ENCODE measurements around the gene NFE2L2.
"Not testable (repeated sequence)": the region's sequence is repeated elsewhere in the genome, so short reads cannot be mapped to it uniquely, and the experiment has no call there.

Gene NFE2L2

DNA sequence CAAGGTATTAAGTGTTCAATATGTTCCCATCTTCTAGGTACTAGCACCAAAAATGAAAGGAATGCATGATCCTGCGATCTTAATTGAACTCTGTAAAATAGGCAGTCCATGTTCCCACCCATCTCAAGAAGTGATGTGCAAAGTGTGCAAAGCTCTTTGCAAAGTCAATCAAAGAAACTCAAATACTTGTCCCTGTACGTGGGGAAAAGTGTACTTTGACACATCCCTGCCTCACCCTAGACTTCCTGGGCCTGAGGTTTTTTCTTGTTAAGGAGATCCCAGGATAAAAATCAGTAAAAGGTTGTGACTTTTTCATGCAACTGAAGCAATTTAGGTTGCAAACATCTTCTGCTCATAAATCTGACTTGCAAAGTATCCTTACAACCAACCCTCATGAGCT is 26.6 kb downstream of the NFE2L2 start:
- no peak for DNase-seq (ENCODE audit: low spot score)

GRCh38 chr2:177235855-177236437 is 28.6 kb downstream of the NFE2L2 start:
- DNase-seq (ENCODE audit: low spot score): no peak

DNA sequence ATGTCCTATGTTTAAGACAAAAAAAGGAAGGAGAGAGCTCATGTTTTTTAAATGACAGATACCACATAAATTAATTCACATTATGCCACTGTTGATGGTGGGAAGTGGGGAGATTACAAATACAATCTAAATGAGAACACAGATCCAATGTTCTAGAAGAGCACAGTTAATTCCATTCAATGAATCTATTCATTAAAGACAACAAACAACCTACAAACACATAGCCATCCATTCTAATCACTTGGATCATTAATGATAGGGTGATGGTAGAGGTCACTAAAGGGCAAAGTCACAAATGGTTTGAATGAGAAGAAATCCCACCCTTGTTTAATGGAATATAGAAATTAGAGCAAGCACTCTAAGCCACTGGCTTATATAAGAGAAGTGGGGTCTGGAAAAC is 30.3 kb downstream of the NFE2L2 start:
- no peak for DNase-seq (ENCODE audit: low spot score)

- no peak for DNase-seq (ENCODE audit: low spot score)
These were observed 32.3 kb downstream of the NFE2L2 start for GRCh38 chr2:177232098-177232704.

DNA sequence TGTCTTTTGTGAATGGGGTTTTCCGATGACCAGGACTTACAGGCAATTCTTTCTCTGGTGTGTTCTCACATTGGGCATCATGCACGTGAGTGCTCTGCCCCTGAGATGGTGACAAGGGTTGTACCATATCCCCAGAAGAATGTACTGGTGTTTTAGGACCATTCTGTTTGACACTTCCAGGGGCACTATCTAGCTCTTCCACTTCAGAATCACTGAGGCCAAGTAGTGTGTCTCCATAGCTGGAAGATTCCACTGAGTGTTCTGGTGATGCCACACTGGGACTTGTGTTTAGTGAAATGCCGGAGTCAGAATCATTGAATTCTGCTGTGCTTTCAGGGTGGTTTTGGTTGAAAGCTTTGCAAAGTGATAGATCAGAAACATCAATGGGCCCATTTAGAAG is 33.3 kb downstream of the NFE2L2 start:
- DNase-seq (ENCODE audit: low spot score): no peak

DNA sequence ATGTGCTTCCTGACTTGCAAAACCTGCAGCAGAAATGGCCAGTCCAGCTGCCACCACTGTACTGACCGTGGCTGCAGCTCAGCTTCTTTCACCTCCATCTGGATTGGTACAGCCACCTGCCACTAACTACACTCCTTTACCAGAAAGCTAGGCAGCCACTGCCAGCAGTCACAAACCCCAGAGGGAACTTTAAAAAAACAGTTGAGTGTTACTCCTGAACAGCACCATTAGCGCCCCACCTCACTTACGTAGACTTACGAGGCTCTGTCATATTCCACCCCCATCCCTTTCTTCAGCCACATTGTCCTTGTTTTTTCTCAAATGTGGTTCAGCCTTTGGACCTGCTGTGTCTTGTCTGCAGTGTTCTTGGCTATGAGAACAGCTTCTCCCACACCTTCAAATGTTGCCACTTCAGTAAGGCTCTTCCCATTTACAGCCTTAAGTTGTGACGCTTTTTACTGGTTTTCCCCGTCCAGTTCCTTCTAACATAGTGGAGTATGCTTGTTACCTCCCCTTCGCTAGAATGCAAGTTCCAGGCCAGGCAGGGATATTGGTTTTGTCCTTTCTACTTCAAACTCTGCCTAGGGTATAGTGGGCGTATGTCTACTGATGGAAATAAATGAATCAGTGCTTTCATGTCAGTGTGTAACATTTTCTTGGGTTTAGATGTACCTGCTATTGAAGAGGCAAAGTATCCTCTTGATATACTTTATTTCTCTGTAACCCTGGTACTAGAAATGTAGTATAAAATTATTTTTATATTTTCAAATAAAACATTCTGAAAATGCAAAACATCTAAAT is 34.9 kb downstream of the NFE2L2 start:
- DNase-seq (ENCODE audit: low spot score): no peak

DNA sequence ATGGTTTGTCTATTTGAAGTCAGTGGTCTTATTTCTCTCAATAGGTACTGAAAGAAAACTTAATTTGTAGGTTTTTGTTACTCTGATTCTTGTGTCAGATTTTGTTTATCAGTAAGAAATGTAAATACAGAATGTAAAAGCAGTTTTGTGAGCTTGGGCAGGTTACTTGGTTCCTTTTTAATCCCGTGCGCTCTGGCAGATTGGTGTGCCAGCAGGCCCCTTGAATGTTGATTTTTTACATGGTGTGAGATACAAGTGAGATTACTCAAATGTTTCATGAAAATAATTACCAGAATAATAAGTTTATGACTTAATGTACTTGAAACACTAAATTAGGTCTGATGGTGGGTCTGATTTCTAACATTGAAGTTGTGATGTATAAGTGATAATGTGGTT is 38.6 kb downstream of the NFE2L2 start:
- DNase-seq (ENCODE audit: low spot score): no peak

GRCh38 chr2:177223436-177223835 is 41.1 kb downstream of the NFE2L2 start:
- DNase-seq (ENCODE audit: low spot score): not testable (repeated sequence)

- DNase-seq (ENCODE audit: low spot score): no peak
These were observed 42.6 kb downstream of the NFE2L2 start for GRCh38 chr2:177221970-177222369.

- no peak for DNase-seq (ENCODE audit: low spot score)
These were observed 43.0 kb downstream of the NFE2L2 start for GRCh38 chr2:177221534-177221933.

DNA sequence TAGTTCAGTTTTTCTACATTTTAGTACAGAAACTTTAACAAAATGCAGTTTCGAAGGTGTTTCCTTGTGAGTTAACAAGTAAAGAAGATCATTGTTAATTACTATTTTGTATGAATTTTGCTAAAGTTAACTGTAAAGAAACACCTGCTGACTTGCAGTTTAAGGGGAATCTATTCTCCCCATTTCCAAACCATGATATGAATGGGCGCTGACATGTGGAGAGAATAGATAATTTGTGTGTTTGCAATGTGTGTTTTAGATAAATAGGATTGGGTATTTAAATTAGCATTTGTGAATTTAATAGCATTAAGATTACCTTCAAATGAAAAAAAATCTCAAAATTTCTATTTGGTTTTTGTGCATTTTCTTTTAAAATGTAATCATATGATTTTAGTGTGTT is 44.7 kb downstream of the NFE2L2 start:
- DNase-seq (ENCODE audit: low spot score): not testable (repeated sequence)

DNA sequence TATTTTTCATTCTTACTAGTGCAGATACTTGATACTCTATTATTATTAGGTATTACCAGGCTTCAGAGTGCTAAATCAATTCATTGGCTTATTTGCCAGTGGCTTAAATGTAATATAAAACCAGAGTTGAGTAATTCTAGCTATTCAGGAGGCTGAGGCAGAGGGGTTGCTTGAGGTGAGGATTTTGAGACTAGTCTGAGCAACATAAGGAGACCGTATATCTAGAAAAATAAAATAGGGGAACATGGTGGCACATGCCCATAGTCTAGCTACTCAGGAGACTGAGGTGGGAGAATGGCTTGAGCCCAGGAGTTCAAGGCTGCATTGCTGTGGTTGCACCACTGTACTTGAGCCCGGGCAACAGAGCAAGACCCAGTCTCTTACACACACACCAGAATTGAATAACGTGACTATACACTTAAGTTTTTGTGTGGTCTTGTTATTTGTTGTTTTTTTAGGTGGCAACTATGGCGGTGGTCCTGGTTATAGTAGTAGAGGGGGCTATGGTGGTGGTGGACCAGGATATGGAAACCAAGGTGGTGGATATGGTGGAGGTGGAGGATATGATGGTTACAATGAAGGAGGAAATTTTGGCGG is 47.2 kb downstream of the NFE2L2 start:
- DNase-seq (ENCODE audit: low spot score): no peak

GRCh38 chr2:177212891-177213856 is 51.4 kb downstream of the NFE2L2 start:
- DNase-seq (ENCODE audit: low spot score): peak; percentile 93

DNA sequence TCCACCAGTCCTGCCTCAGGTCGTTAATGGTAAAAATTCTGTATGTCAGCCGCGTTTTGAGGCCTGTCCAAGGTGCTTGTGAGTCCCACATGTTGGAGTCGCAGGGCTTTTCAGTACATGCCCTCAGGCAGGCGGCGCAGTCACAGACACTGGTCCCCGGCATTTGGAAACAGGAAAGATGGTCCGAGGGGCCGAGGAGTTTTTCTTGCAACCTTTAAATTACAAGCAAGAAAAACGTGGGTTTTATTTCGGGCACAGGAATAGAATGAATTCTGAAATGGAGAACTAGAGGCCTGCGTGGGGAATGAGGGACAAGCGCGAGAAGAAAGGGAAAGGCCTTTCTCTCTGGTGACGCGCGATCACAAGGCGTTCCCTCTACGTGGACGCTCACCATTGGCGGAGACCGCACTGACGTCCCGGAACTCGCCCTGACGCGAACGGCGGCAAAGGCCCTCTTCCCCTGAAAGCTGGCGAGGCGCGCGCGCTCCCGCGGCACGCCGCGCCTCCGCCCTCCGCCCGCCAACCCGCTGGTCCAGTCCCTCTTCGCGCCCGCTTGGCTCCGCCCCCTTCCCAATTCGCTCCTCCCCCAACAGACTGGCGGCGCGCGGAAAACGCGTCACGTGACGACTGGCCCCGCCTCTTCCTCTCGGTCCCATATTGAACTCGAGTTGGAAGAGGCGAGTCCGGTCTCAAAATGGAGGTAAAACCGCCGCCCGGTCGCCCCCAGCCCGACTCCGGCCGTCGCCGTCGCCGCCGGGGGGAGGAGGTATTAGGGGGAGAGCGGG is 52.2 kb downstream of the NFE2L2 start, which contains the start of gene HNRNPA3:
HNRNPA3 (plus strand) TSS at position 689 of the 785 bp plus-strand sequence; CDS start at position 695, 6 bp downstream.
- peak; percentile 100 for DNase-seq (ENCODE audit: low spot score)

GRCh38 chr2:177211576-177212105 is 52.9 kb downstream of the NFE2L2 start:
- DNase-seq (ENCODE audit: low spot score): no peak

DNA sequence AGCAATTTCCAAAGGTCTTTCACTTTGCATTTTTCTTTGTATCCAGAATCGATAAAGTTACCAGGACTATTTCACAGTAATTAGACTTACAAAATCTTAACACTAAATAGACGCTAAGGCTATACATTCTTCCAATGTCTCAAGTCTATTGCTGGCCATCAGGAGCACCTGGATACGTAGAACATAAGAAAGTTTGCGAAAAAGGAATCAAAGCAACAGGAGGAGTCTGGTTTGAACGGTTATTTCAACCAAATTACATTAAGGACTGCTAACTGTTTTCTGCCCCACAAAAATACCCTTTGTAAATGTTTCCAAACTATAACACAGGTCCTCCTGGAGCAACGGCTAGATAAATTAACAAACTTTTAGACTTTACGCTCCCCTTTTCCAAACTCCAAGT is 53.4 kb downstream of the NFE2L2 start:
- DNase-seq (ENCODE audit: low spot score): no peak

- DNase-seq (ENCODE audit: low spot score): peak; percentile 48
These were observed 57.4 kb downstream of the NFE2L2 start for GRCh38 chr2:177207101-177207500.

- no peak for DNase-seq (ENCODE audit: low spot score)
These were observed 60.1 kb downstream of the NFE2L2 start for GRCh38 chr2:177204417-177204816.

DNA sequence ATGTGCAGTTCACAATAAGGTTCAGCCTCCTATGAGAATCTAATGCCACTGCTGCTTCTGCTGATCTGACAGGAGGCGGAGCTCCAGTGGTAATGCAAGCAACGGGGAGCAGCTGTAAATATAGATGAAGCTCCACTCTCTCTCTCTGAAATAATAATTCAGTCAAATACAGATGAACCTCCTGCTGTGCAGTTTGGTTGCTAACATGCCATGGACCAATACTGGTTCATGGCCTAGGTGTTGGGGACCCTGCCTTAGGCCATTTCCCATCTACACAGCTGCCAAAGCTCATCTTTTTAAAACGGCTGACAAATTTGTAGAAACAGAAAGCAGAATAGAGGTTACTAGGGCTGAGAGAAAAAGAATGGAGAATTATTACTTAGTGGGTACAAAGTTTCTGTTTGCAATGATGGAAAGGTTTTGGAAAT is 62.6 kb downstream of the NFE2L2 start:
- DNase-seq (ENCODE audit: low spot score): no peak

DNA sequence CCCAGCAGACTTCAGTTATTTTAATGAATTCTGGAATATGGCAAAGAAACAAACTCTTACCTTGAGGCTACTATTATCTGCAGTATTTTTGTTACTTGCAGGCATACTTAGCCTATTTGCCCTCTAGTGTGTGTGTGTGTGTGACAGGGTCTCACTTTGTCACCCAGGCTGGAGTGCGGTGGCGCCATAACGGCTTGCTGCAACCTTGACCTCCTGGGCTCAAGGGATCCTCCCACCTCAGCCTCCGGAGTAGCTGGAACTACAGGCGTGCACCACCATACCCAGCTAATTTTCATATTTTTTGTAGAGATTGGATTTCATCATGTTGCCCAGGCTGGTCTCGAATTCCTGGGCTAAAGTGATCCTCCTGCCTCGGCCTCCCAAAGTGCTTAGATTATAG is 64.1 kb downstream of the NFE2L2 start:
- not testable (repeated sequence) for DNase-seq (ENCODE audit: low spot score)
